HT-29 (cell line): ENCODE measurements around the gene CYFIP1. TPM values are rescaled to one million over a fixed set of nuclear protein-coding genes. Genes with fewer than 3 reads are reported as not detected.

ENCODE experiments used
- DNase-seq: peaks from one replicate; pipeline ENCODE4 v3.0.0-alpha.2; 2015; ENCODE audit warnings: low spot score
- total RNA-seq: library from RNA; depleted of rRNA; stranded (reverse); fragments of >200 nt; shearing (Covaris generic); gene quantifications from 2 replicates; pipeline ENCODE4 v1.2.3, GENCODE V29; 2014

The CYFIP1 gene
- total RNA-seq, 1 experiment from 2014 or later, result 215 TPM

DNA sequence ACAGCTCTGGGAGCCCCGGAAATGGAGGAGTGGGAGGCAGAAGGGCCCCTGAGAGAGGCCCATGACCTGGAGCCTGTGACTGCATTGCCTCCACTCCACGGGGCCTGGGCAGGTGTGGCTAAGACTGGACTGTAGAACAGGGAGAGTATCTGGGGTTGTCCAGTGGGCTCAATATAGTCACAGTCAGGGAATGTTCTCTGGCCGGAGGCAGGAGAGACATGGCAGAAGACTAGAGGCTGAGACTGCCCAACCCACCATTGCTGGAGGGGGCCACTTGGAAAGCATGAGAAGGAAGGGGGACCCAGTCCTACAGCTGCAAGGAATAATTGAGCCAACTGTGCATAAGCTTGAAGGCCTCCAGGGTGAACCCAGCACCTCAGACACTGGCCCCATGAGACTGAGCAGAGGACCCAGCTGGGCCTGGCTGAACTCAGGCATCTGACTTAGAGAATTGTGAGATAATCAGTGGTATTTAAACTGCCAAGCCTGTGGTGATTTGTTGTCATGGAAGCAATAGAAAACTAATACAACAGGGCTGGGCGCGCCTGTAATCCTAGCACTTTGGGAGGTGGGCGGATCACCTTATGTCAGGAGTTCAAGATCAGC, 108.6 kb downstream of the CYFIP1 start:
- DNase-seq, result no peak

DNA sequence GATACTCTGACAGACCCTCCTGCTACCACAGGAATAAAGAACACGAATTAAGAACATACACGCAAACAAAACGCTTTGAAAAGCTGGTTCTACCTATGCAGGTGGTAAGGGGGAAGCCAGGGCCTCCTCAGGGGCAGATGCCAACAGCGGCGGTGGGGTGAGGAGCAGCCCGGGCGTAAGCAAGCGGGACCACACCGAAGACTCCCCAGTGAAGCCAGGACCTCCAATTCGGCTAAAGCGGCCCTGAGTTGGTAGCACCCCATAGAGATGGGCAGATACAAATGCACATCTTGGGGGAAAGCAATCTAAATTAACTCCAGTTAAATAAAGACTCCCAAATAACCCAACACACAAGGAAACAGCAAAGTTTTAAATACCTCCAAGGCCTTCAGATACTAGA, 109.3 kb downstream of the CYFIP1 start:
- no peak for DNase-seq

DNA sequence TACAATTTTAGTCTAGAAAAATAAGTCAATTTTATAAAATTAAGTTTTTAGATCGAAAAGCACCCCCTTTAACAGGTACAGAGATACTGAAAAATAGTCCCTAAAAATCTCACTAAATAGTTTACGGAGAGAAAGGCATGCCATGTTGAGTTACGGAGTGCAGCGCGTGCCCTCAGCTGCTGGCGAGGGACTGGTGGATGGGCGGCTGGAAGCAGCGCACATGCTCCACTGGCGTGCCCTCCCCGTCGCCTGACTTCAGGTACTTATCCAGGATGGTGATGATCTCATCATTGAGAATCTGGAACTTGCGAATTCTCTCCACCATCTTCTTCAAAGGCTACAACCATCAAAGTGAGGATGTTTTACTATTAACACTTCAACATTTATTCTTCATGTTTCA, 110.3 kb downstream of the CYFIP1 start:
- no peak for DNase-seq

DNA sequence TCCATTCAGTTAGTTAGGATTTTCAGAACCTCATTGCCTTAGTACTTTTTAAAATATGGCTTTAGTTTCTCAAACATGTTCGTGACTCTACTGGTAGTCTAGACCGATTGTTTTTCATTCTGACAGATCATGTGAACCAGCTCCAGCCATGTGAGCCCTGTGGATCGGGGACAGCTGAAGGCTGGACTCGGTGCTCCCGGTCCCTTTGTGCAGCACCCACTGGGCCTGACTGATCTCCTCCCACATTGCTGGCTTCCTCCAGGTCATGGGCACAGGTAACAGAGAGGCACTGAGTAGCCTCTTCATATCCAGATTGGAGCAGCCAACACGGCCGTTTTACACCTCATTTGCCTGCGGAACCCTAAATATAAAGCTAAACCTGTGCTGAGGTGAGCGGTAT, 111.2 kb downstream of the CYFIP1 start:
- DNase-seq, result no peak

DNA sequence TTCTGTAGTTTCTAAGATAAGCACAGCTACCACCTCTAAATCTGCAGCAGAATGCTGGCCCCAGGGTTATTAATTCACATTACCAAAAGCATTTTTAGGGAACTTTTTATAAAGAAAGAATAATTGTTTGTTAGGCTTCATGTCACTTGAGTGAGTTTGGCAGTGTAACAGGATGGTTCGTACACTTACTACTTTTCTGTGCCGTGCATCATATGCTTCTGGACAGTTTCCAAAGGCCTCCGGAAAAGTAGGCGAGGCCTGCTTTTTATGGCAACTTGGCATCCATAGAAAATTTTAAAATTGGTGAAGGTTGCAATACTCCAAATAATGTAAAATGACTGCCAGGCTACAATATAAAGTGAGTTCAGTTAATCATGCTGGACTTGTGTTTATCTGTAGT, 111.7 kb downstream of the CYFIP1 start:
- no peak for DNase-seq

DNA sequence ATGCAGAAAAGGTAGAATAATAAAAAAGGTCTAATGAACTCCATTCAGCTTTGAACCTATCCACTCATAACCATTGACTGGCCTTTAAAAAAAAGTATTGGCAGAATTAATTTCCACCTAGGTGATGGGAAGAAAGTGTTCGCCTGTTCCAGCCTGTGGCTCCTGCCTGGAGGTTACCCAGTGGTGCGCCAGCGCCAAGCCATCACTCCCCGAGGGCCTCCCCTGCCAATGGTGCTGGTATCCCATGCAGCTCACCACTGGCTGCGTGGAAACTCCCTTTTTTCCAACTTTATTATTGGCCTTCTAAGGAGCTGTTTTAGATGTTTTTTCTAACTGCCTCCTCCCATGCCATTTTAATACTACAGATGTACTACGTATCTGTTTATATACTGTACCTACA, 112.3 kb downstream of the CYFIP1 start:
- DNase-seq, result no peak

DNA sequence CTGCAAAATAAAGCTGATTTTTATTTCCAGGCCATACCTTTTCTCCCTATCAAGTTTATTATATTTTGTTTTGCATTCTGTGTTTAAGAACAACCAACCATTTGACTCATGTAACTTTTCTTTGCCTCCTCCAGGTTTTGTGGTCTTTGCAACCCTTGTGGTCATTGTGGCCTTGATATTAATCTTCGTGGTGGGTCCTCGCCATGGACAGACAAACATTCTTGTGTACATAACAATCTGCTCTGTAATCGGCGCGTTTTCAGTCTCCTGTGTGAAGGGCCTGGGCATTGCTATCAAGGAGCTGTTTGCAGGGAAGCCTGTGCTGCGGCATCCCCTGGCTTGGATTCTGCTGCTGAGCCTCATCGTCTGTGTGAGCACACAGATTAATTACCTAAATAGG, 114.1 kb downstream of the CYFIP1 start:
- DNase-seq, result no peak

DNA sequence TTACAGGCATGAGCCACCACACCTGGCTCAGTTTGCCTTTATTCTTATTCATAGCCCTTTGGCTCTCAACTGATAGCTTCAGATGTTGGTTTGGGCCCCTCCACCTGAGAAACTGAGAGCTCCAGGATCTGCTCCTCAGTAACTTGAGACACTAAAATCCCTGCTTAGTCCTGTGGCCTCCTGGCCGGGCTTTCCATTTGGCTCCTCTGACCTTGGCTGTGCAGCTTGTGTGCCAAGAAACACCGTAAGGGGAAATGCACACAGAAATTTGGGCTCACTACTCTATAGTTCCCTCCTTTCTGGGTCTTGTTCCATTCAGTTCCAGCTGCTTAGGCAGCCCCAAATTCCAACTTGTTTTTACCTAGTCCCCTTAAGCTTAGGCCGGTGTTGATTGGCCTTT, 116.8 kb downstream of the CYFIP1 start:
- DNase-seq, result no peak

DNA sequence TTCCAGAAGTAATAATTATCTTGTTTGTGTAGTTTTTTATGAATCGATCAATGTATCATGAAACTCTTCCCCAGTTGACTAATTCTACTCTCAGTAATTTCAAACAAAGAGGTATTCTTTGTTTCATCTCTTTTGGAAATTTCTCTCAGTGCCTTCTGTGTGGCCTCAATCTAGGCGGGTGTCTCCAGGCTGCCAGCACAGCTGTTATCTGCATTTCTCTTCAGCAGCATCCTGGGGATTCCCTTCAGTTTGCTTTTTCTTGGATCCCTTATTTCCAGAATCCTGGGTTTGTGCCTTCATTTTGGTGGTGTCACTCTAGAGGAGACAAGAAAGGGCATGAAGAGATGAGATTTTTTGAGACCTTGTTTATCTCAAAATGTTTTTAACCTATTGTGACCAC, 119.0 kb downstream of the CYFIP1 start:
- DNase-seq, result no peak

DNA sequence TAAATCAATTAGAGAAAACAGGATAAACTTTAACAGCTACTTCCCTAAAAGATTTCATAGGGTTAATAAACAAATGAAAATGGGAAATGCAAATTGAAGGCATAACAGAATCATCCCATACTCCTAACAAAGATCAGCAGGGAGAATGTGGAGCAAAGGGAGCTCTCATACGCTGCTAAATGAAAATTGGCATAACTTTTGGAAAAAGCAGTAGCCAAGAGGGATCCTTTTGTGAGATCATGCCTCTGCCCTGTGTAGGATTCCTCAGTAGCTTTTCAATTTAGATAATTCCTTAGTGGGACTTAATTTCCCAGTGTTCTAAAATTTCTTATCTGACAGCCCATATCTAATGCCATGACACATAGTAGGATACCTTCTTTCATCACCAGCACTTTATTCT, 123.5 kb downstream of the CYFIP1 start:
- no peak for DNase-seq

DNA sequence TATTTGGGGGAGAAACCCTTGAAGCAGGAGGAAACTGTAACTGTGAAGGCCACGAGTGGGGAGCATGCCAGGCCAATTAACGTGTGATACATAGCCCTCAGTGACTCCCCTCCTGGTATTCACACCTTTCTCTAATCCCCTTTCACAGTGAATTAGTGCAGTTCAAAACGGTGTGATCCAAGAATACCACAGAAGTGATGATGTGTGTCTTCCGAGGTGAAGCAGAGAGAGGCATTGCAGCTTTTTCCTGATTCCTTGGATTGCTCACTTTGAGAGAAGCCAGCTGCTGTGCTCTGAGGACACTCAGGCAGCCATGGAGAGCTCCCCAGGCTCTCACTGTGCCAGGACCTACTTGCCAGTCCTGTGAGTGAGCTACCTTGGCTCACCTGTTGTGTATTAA, 124.4 kb downstream of the CYFIP1 start:
- DNase-seq, result no peak

DNA sequence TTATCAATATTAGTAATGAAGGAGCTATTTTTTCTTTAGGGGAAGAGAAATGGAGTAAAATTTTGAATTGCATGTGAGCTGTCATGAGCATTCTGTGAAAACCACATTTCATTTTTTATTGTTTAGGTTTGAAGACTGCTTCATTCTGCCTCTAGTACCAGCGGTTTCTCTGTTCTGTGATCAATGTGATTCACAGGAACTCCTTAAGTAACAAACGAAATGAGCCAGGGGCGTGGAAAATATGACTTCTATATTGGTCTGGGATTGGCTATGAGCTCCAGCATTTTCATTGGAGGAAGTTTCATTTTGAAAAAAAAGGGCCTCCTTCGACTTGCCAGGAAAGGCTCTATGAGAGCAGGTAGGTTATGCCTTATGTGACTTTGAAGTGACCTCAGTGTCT, 128.7 kb downstream of the CYFIP1 start:
- DNase-seq, result no peak

DNA sequence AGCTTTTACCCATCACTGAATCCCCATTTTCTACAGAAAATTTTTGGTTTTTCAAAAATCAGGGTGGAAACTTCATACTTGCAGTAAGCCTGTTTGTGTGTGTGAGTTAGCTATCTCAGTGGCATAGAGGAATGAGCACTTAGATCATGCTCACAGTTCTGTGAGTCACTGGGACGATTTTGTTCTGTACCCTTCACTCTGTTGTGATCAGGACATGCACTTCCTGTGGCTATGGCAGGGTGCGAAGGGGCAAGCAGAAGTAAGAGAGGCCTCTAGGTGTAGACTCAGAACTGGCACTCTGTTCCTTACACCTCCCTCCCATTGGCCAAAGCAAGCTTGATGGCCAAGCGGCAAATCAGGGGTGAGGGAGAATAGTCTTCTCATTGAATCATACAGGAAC, 130.1 kb downstream of the CYFIP1 start:
- DNase-seq, result no peak

DNA sequence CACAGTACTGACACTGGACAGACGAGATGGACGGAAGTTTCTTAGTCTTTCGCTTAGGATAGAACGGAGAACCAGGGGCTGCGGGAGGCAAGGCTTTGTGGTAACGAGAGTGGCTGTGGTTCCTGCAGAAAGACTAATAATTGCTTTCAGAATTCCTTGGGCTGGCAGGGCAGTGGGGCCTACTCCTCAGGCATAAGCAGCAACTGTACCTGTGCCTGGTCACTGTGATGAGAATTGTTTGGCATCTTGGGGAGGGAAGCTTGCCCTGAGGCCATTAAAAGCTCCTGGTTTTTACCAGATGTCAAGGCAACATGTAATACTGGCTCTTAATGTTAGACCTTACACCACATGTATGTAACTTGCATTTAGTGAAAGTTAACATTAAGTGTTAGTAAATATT, 134.1 kb downstream of the CYFIP1 start:
- DNase-seq, result no peak

DNA sequence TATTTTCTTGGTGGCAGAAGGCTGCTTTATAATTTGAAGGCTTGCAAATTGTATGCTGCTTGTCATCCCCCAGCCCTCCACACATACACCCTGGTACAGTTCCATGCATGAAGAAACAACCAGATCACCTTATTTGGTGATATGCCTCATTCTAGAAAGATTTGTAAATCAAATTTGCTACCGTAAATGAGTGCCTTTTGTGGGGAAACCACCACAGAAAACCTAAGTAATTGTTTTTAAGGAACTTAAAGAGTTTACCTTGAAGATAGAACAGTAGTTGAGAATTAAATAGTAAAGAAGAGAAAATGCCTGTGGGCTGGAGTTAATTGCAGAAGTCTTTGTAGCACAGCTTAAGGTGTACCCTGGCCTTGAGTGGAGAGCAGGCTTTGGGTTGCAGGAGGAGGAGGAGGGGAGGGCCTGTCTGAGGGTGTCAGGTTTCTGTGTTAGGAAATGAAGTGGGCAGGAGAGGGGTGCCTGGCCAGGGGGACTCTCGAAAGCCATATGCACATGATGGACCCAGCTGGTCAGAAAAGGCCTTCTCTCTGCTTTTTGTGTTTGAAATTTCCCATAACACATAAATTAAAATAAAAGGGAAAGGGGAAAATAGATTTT, 134.8 kb downstream of the CYFIP1 start:
- no peak for DNase-seq

DNA sequence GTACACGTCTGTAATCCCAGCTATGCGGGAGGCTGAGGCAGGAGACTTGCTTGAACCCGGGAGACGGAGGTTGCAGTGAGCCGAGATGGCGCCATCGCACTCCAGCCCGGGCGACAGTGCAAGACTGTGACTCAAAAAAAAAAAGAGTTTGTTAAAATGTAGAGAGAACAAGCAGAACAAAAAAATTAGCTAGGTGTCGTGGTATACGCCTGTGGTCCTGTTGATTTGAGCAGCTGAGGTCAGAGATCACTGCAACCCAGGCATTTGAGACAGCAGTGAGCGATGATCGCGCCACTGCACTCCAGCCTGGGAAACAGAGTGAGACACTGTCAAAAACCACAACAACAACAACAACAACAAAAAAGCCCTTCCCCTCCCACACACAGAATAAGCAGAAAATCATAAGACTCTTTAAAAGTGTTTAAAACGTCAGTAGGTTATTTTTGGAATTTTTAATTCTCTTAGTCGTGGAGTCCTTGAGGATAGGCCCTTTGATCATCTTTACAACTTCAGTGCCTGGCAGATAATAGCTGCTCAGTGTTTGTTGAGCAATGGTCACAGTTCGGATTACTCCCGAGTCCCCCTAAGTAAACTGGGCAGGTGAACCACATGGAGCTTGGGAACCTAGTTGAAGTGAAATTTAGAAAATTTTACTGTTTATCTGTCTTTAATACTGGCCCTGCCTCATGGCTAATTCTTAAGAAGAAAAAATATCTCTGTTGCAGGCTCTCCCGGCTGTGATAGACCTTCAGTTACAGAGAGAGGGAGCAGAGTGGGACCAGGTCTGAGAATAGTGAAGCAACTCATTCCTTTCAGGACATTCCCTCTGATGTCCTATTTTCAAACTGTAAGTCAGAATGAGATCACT, 135.5 kb downstream of the CYFIP1 start:
- no peak for DNase-seq

DNA sequence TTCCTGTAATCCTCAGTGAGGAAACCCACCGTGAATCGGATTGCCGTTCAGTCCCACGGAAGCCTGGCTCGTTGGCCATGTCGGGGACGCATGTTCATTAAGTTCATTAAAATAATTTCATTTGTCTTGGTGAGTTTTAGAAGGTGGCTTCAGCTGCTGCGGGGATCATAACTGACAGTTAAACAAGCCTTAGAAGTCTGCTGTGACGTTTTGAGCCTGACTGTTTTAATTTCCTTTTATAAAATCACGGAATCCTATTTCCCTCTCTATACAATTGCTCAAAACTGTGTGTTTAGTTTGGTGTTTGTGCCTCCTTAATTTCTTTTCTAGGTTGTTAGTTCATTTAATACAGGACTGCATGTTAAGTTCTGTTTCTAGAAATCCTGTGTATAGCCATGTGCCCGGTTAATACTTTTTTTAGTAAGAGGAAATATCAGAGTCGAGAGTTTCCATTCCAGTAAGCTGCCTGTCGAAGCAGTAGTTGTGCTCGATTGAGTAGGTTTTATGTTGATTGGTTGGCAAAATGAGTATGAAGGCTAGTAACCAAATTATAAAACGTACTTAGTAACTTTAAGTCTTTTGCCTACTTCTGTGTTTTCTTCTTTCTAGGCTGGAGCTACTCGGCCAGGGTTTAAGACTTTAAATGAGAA, 141.0 kb downstream of the CYFIP1 start:
- peak; percentile 58 for DNase-seq

DNA sequence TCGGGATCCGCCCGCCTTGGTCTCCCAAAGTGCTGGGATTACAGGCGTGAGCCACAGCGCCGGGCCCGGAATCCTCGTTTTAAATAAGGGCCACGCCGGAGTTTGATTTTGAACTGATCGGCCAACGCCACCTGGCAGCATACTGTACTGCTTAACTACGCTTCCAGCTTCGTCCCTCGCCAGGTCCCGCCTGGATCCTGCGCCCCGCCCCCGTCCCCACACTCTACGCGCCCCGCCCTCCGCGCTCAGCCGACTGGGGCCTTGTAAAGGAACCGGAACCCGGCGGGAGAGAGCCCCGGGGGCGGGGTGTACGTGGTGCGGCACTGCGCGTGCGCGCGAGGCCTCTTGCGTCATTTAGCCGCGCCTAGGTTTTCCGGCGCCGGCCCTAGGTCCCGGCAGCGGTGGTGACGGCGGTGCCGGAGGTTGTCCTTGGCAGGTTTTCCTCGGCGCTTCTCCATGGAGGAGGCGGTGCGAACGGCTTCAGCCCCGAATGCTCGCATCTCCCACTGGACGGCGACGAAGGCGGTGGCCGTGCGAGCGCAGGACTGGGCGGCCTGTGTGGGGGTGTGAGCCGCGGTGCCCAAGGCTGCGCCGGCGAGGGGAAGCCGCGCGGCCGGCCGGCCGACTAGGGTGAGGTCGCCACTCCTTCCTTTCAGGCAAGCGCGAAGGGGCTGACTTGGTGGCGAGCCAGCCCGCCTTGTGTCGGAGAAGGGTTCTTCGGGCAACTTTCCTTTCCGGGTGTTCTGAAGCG, 141.7 kb downstream of the CYFIP1 start, which contains the start of gene NIPA2:
TSS of gene NIPA2 (plus strand) at position 375 of the 751 bp plus-strand sequence. CDS start 13,066 bp downstream, outside the sequence.
- DNase-seq, result peak; percentile 100

DNA sequence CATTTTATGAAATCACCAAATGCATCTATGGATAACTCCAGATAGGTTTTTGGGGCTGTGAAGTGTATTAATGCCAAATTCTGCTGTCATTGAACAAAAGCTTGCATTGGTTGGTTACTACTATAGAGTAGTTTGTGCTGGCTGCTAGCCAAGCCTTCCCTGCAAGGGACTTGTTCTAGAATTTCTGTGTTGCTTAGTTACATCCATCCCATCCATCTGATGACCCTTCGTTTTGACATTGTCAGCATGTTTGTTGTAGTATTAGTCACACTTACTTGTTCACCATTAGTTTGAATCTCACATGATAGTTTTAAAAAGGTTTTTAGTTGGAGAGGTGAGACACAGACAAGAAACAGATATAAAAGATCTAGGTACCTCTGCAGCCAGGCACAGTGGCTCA, 148.7 kb downstream of the CYFIP1 start:
- DNase-seq, result no peak

DNA sequence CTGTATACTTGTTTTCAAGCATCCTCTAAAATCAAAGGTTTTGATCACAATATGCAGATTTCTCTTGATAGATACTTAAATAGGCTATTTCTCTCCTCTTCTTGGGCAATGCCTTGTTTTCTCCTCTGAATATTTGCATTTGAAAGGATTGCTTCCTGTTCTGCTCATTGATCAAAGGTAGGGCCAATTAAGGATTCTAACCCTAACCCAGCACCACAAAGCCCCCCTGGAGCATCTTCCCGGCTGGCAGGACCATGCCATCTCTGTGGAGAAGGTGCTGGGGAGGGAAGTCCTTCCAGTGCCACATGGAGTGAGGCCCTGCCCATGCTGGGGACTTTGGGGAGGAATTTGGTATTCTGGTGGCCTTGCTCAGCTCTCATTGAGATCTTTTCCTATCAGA, 153.0 kb downstream of the CYFIP1 start:
- DNase-seq, result no peak

DNA sequence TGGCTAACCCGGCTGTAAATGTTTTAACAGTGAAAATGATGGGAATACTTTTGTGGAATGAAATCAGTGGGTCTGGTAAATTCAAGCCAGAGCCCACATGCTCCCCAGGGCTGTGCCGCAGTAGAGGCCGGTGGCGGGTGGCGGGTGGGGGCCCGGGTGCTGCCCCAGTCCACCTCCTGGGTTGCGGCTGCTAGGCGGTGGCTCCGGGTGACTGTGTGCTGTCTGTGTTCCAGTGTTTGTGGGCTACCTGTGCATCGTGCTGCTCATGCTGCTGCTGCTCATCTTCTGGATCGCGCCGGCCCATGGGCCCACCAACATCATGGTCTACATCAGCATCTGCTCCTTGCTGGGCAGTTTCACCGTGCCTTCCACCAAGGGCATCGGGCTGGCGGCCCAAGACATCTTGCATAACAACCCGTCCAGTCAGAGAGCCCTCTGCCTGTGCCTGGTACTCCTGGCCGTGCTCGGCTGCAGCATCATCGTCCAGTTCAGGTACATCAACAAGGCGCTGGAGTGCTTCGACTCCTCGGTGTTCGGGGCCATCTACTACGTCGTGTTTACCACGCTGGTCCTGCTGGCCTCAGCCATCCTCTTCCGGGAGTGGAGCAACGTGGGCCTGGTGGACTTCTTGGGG, 156.6 kb downstream of the CYFIP1 start:
- DNase-seq, result no peak
